ENCODE results near the gene USP13. TPM values are rescaled to one million over a fixed set of nuclear protein-coding genes. Genes with fewer than 3 reads are reported as not detected.

Gene USP13
- total RNA-seq, 1 experiment from 2014 or later = 22.7 TPM

GRCh38 chr3:179734497-179735281, 81.8 kb downstream of the USP13 start:
- DNase-seq (ENCODE audit: low read depth, low spot score) = no peak
- ChIA-PET RAD21 (ENCODE audit: low non-redundant PET in 1 of 2, low total read pairs in 2 of 2, uncharacterized antibody in 2 of 2, unreplicated experiment in 2 of 2) (no interaction called here), POLR2A (no interaction called here), CTCF (no interaction called here)
- no peak overlapping the region for H3K27ac ChIP-seq (ENCODE audit: low read depth, low read length)
- H3K9ac ChIP-seq (ENCODE audit: low read length) = no peak overlapping the region
- TF ChIP-seq FOSL1 (IDR thresholded peaks at IDR 0.05; ENCODE audit: low read depth) (peak; percentile 20; the same call in 1 of the 2 replicates), CEBPB (IDR thresholded peaks at IDR 0.05; ENCODE audit: low read depth) (no peak)
- BruUV-seq (replicated peaks) = no TSS peak
- peaks cover 0 to 8% of the 10 kb centered on the region in 2 experiments; a peak in 2 of 4 replicates for H3K36me3 ChIP-seq (ENCODE audit: control insufficient read depth in 1 of 2, insufficient read depth in 2 of 2, low read length in 2 of 2)
- no peaks in the 10 kb centered on the region for H3K9me3 ChIP-seq (ENCODE audit: control insufficient read depth in 1 of 2, insufficient read depth in 1 of 2, low read depth in 1 of 2, low read length in 2 of 2)
- no peaks in the 10 kb centered on the region for H3K79me2 ChIP-seq (ENCODE audit: insufficient read depth, low read length)
- no peak overlapping the region for H2AFZ ChIP-seq (ENCODE audit: low read depth, low read length, poor library complexity, severe bottlenecking)
- H3K4me2 ChIP-seq (ENCODE audit: low read length) = peak overlapping the region; percentile 11; the same call in 1 of the 2 replicates
- no peaks in the 10 kb centered on the region for H4K20me1 ChIP-seq (ENCODE audit: insufficient read depth)
- H3K4me3 ChIP-seq (replicated peaks in 1 of 2; ENCODE audit: low read depth in 1 of 2, low read length in 2 of 2) = no peak overlapping the region
- H3K9me2 ChIP-seq (ENCODE audit: insufficient read depth) = no peaks in the 10 kb centered on the region
- no peak for ATAC-seq
- H3K27me3 ChIP-seq (ENCODE audit: insufficient read depth, low read length) = no peaks in the 10 kb centered on the region
- intact Hi-C loops (cut with micrococcal nuclease) = no loop called here
- H3K4me1 ChIP-seq (ENCODE audit: control insufficient read depth in 1 of 2, insufficient read depth in 2 of 2, low read length in 2 of 2) = peaks cover 9 to 28% of the 10 kb centered on the region in 2 experiments

- Histone ChIP-seq H3K27me3 (ENCODE audit: insufficient read depth, low read length) (no peaks in the 10 kb centered on the region), H3K4me1 (ENCODE audit: control insufficient read depth in 1 of 2, insufficient read depth in 2 of 2, low read length in 2 of 2) (peaks cover 9 to 28% of the 10 kb centered on the region in 2 experiments), H2AFZ (ENCODE audit: low read depth, low read length, poor library complexity, severe bottlenecking) (no peak overlapping the region), H3K9ac (ENCODE audit: low read length) (no peak overlapping the region), H3K36me3 (ENCODE audit: control insufficient read depth in 1 of 2, insufficient read depth in 2 of 2, low read length in 2 of 2) (peaks cover 0 to 5% of the 10 kb centered on the region in 2 experiments; a peak in 2 of 4 replicates), H3K9me3 (ENCODE audit: control insufficient read depth in 1 of 2, insufficient read depth in 1 of 2, low read depth in 1 of 2, low read length in 2 of 2) (no peaks in the 10 kb centered on the region), H3K4me2 (ENCODE audit: low read length) (no peak overlapping the region), H3K9me2 (ENCODE audit: insufficient read depth) (no peaks in the 10 kb centered on the region), H3K4me3 (replicated peaks in 1 of 2; ENCODE audit: low read depth in 1 of 2, low read length in 2 of 2) (no peak overlapping the region), H3K27ac (ENCODE audit: low read depth, low read length) (no peak overlapping the region), H3K79me2 (ENCODE audit: insufficient read depth, low read length) (no peaks in the 10 kb centered on the region), H4K20me1 (ENCODE audit: insufficient read depth) (no peaks in the 10 kb centered on the region)
- RAD21 ChIA-PET (ENCODE audit: low non-redundant PET in 1 of 2, low total read pairs in 2 of 2, uncharacterized antibody in 2 of 2, unreplicated experiment in 2 of 2) = no interaction called here
- intact Hi-C loops (cut with micrococcal nuclease) = no loop called here
- DNase-seq (ENCODE audit: low read depth, low spot score) (no peak), ATAC-seq (no peak)
- POLR2A ChIA-PET = no interaction called here
- BruUV-seq (replicated peaks) = no TSS peak
- CTCF ChIA-PET = no interaction called here
- no peak for TF ChIP-seq RAD21 (IDR thresholded peaks at IDR 0.05; ENCODE audit: low read depth)
- TF ChIP-seq SIN3A (IDR thresholded peaks at IDR 0.05; ENCODE audit: low read depth) = no peak
- TF ChIP-seq POLR2AphosphoS5 (IDR thresholded peaks at IDR 0.05; ENCODE audit: low read depth, low read length) = no peak
- TF ChIP-seq, protein P1, sequence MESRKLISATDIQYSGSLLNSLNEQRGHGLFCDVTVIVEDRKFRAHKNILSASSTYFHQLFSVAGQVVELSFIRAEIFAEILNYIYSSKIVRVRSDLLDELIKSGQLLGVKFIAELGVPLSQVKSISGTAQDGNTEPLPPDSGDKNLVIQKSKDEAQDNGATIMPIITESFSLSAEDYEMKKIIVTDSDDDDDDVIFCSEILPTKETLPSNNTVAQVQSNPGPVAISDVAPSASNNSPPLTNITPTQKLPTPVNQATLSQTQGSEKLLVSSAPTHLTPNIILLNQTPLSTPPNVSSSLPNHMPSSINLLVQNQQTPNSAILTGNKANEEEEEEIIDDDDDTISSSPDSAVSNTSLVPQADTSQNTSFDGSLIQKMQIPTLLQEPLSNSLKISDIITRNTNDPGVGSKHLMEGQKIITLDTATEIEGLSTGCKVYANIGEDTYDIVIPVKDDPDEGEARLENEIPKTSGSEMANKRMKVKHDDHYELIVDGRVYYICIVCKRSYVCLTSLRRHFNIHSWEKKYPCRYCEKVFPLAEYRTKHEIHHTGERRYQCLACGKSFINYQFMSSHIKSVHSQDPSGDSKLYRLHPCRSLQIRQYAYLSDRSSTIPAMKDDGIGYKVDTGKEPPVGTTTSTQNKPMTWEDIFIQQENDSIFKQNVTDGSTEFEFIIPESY (IDR thresholded peaks at IDR 0.05; ENCODE audit: extremely low read depth, insufficient replicate concordance, low read length) = no peak
- no peak for TF ChIP-seq CEBPB (IDR thresholded peaks at IDR 0.05; ENCODE audit: low read depth)
- TF ChIP-seq FOSL1 (IDR thresholded peaks at IDR 0.05; ENCODE audit: low read depth) = no peak
- TF ChIP-seq SP1 (IDR thresholded peaks at IDR 0.05; ENCODE audit: low read depth) = no peak
- no peak for TF ChIP-seq EZH2 (IDR thresholded peaks at IDR 0.05)
- TF ChIP-seq ZFX (IDR thresholded peaks at IDR 0.05) = no peak
- TF ChIP-seq JUND (IDR thresholded peaks at IDR 0.05) = no peak
- no peak for TF ChIP-seq TCF7L2 (IDR thresholded peaks at IDR 0.05; ENCODE audit: borderline replicate concordance, extremely low read depth, insufficient read depth, insufficient read length)
- TF ChIP-seq ZNF274 (IDR thresholded peaks at IDR 0.05; ENCODE audit: low read depth, low read length) = no peak
- TF ChIP-seq REST (IDR thresholded peaks at IDR 0.05; ENCODE audit: low read depth) = no peak
- TF ChIP-seq CBX3 (IDR thresholded peaks at IDR 0.05; ENCODE audit: low read depth) = no peak
- no peak for TF ChIP-seq EZH2phosphoT487 (IDR thresholded peaks at IDR 0.05; ENCODE audit: borderline replicate concordance)
- no peak for TF ChIP-seq SRF (IDR thresholded peaks at IDR 0.05; ENCODE audit: low read depth)
Measured at GRCh38 chr3:179735321-179735720, 82.5 kb downstream of the USP13 start.

Data from HCT116 (cell line).